Right lung (tissue), 10 donors: ENCODE measurements around the gene ANKRA2. TPM values are rescaled to one million over a fixed set of nuclear protein-coding genes. Genes with fewer than 3 reads are reported as not detected.

Experiments
- DNase-seq, 2 donors: peaks; one replicate each; pipeline ENCODE4 v3.0.0-alpha.2; 2013
- long read RNA-seq, 8 donors: transcript quantifications; one replicate each; lab custom pipeline, GENCODE V29; 2026
- polyA plus RNA-seq, 5 donors: library from polyadenylated mRNA; unstranded; fragments of 120-200 nt; gene quantifications; one replicate each; pipeline versions ENCODE4 v1.2.1 to v1.2.3, GENCODE V29; 2013; ENCODE audit warnings: inconsistent platforms in 1 of 5, low replicate concordance in 1 of 5; ENCODE audit not compliant: insufficient read length in 5 of 5, insufficient read depth in 1 of 5

Gene ANKRA2, protein sequence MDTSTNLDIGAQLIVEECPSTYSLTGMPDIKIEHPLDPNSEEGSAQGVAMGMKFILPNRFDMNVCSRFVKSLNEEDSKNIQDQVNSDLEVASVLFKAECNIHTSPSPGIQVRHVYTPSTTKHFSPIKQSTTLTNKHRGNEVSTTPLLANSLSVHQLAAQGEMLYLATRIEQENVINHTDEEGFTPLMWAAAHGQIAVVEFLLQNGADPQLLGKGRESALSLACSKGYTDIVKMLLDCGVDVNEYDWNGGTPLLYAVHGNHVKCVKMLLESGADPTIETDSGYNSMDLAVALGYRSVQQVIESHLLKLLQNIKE
- polyA plus RNA-seq: 100 to 1,000 TPM in 1 of 5 donors, 10 to 100 TPM in 4; 48.4 to 109 (median 70.6) TPM
- long read RNA-seq, donor 1, transcript ANKRA2-205 (2 exons, 573 nt): major isoform, 13 of 47 reads
- long read RNA-seq, donor 1, transcript ANKRA2-208 (4 exons, 1,298 nt): minor isoform, 5 of 47 reads
- long read RNA-seq, donor 1, transcript ANKRA2-206 (2 exons, 447 nt): minor isoform, 12 of 47 reads
- long read RNA-seq, donor 1, partial matches to known transcripts: 10 of 47 reads
- long read RNA-seq, donor 1, other reads (novel, unspliced or antisense): 0 of 47 reads
- long read RNA-seq, donor 2, transcript ANKRA2-205 (2 exons, 573 nt): minor isoform, 6 of 22 reads
- long read RNA-seq, donor 2, transcript ANKRA2-201 (9 exons, 2,063 nt): minor isoform, 6 of 22 reads
- long read RNA-seq, donor 2, transcript ANKRA2-206 (2 exons, 447 nt): major isoform, 7 of 22 reads
- long read RNA-seq, donor 2, partial matches to known transcripts: 0 of 22 reads
- long read RNA-seq, donor 2, other reads (novel, unspliced or antisense): 0 of 22 reads
- long read RNA-seq, donor 3, transcript ANKRA2-205 (2 exons, 573 nt): major isoform, 17 of 47 reads
- long read RNA-seq, donor 3, transcript ANKRA2-206 (2 exons, 447 nt): minor isoform, 6 of 47 reads
- long read RNA-seq, donor 3, partial matches to known transcripts: 17 of 47 reads
- long read RNA-seq, donor 3, other reads (novel, unspliced or antisense): 0 of 47 reads
- long read RNA-seq, donor 4, transcript ANKRA2-205 (2 exons, 573 nt): major isoform, 14 of 31 reads
- long read RNA-seq, donor 4, transcript ANKRA2-206 (2 exons, 447 nt): minor isoform, 8 of 31 reads
- long read RNA-seq, donor 4, partial matches to known transcripts: 0 of 31 reads
- long read RNA-seq, donor 4, other reads (novel, unspliced or antisense): 0 of 31 reads
- long read RNA-seq, donor 5, transcript ANKRA2-205 (2 exons, 573 nt): major isoform, 31 of 53 reads
- long read RNA-seq, donor 5, transcript ANKRA2-208 (4 exons, 1,298 nt): minor isoform, 6 of 53 reads
- long read RNA-seq, donor 5, transcript ANKRA2-207 (4 exons, 730 nt): minor isoform, 5 of 53 reads
- long read RNA-seq, donor 5, transcript ANKRA2-206 (2 exons, 447 nt): minor isoform, 8 of 53 reads
- long read RNA-seq, donor 5, partial matches to known transcripts: 0 of 53 reads
- long read RNA-seq, donor 5, other reads (novel, unspliced or antisense): 0 of 53 reads
- long read RNA-seq, donor 6, transcript ANKRA2-205 (2 exons, 573 nt): major isoform, 29 of 67 reads
- long read RNA-seq, donor 6, transcript ANKRA2-201 (9 exons, 2,063 nt): minor isoform, 5 of 67 reads
- long read RNA-seq, donor 6, transcript ANKRA2-206 (2 exons, 447 nt): minor isoform, 8 of 67 reads
- long read RNA-seq, donor 6, transcript ANKRA2-208 (4 exons, 1,298 nt): minor isoform, 10 of 67 reads
- long read RNA-seq, donor 6, partial matches to known transcripts: 10 of 67 reads
- long read RNA-seq, donor 6, other reads (novel, unspliced or antisense): 0 of 67 reads
- long read RNA-seq, donor 7, transcript ANKRA2-205 (2 exons, 573 nt): major isoform, 34 of 43 reads
- long read RNA-seq, donor 7, partial matches to known transcripts: 0 of 43 reads
- long read RNA-seq, donor 7, other reads (novel, unspliced or antisense): 0 of 43 reads
- long read RNA-seq, donor 8, transcript ANKRA2-205 (2 exons, 573 nt): major isoform, 9 of 13 reads
- long read RNA-seq, donor 8, partial matches to known transcripts: 0 of 13 reads
- long read RNA-seq, donor 8, other reads (novel, unspliced or antisense): 0 of 13 reads

DNA sequence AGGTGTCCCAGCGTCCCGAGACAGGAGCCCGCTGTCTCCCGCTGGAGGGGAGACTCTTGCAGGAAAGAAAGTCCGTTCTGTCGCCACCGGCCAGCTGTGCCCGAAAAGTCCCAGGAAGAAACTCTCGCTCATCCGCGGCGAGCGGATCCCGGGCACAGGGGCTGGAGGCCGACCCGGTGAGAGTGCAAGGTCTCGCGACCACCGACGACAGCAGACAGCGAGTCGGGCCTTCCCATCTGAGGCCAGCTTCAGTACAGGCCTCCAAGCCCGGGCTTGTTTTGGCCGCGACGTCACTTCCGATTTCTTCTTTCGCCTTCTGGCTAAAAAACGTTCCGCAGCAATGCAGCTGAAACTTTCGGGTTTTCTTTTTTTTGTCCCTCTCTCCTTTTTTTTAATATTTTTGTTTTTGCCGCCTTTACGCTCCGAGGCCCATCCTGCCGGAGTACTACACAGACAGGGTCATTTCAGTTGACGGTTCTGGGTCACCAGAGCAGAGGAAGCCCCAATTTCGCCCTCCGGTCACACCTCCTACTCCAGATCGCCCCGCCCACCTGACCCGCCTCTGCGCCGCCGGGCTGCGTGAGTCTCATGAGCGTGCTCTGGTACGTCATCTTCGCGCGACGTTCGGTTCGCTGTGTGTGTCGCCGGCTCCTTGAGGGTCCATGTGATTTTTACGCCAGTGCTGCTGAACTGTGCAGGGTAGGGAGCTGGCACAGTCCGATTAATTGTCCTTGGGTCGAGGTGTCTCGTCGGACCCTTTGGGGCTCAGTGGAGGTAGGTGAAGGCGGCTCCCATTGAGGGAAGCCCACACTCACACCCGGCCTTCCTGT lies at the start of gene ANKRA2, which contains the start of gene UTP15:
TSS of gene ANKRA2 (minus strand) at position 501 of the 830 bp plus-strand sequence. CDS start 2,758 bp downstream, outside the sequence.
TSS of gene UTP15 (plus strand) at position 605 of the 830 bp plus-strand sequence. CDS start 1,602 bp downstream, outside the sequence.
- DNase-seq: peak; percentile 98

DNA sequence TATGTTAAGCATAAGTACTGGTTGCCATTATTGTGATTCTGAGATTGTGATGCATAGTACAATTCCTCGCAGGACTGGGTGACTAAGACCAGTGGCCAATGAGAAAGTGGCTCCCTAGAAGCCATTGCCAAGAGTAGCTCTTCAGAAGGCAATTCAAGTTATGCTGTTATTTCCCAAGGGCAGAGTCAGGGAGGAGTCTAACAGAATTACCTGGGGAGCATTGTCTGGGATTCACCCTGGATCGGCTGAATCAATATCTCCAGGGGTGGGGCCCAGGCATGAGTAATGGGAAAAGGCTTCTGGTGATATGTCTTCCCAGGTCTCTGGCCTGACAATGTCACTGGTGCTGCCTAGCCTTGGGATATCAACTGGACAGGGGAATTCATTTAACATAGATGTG lies 49.6 kb upstream of the ANKRA2 start:
- DNase-seq: no peak

DNA sequence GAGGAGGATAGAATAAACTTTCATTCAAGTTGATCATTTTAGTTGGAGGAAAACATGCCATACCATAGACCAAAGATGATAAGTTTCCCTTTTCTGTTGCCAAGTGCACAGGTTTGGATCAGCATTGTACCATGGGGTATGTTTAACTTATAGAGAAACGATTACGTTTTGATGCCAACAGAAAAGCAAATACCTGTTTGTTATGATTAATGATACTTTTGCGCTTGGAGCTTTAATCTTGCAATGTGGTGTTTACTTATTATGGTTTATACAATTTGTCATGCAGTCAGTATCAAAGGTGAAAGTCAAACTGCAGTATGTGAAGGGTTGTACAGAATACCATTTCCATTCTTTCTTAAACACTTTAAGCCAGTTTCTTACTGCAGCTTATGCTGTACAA lies 47.4 kb upstream of the ANKRA2 start:
- DNase-seq: no peak

- DNase-seq: no peak
Observed at GRCh38 chr5:73607228-73607627, 41.8 kb upstream of the ANKRA2 start.

DNA sequence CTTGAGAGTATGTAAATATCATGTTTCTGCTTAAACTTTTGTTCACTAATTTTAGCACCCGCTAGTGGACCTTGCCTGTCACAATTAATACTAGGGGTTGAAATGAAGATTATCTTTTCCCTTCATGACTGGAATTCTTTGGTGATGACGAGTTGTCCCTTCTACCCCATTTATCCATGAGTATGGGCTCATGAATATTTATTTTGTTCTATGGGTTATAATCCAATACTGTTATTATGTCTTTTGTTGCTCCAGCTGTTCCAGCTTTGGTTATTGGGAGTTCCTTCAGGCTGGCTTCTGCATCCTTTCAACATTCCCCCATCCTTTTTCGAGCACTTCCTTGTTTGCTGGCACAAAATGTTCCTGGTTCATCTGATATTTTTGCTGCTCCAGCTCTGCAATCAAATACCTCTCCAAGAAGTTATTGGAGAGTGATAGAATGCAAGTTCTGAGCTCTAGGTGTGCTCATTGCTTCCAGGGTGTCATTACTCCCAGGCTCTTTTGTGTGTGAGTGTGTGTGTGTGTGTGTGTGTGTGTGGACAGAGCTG lies 40.8 kb upstream of the ANKRA2 start:
- DNase-seq: no peak

- no peak for DNase-seq
Observed at GRCh38 chr5:73605223-73606087, 40.0 kb upstream of the ANKRA2 start.

DNA sequence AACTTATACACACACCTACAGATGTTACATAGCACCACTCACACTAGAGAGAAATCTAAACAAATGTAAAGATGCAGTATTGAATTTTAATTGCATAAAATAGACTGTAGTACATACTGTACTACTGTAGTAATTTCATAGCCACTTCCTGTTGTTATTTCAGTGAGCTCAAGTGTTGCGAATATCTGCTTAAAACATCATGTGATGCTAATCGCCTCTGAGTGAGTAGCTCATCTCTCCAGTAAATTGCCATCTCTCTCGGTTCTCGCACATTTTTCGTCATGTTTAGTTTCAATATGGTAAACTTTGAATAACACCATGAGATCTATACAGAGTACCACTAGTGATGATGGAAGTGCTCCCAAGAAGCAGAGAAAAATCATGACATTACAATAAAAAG lies 38.6 kb upstream of the ANKRA2 start:
- DNase-seq: no peak

DNA sequence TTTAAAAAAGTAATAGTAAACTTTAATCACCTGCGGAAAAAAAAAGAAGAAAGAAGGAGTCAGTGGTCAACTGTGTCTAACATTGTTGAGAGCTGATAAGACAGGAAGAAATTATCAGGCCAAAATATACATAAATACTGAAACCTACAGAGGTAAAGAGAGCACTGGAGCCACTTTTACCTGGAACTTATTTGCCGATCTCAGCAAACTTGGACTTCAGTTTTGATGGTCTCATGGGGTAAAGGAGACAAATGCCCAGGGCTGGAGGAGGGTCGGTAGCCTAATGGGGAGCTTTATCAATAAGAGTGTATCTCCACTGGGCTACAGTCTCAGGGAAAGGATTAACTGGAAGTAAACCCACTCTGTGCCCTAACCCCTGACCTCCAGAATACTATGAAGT lies 33.9 kb upstream of the ANKRA2 start:
- DNase-seq: no peak

DNA sequence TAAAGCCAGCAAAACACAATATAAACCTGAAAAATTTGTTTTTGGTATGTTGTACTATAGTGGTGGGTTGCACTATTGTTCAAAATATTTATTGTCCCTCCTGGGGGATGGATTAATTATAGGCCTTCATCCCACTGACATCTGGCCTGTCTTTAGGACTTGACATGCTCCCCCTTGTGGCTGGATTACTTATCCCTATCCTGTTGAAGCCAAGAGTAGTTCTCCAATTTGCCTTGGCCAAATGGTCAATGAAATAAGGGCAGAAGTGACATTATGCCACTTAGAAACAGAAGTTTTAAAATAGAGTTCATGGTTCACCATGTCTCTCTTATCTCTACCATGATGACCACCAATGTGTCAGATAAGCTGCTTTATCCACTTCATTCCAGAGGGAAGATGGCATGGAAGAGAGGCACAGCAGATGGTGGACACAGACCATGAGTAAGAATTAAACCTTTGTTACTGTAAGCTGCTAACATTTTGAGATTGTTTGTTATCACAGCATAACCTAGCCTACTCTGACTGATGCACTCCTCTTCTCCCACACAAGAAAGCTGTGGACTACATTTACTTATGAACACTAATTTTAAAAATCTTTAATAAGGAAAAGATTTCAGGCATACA lies 31.4 kb upstream of the ANKRA2 start:
- no peak for DNase-seq

DNA sequence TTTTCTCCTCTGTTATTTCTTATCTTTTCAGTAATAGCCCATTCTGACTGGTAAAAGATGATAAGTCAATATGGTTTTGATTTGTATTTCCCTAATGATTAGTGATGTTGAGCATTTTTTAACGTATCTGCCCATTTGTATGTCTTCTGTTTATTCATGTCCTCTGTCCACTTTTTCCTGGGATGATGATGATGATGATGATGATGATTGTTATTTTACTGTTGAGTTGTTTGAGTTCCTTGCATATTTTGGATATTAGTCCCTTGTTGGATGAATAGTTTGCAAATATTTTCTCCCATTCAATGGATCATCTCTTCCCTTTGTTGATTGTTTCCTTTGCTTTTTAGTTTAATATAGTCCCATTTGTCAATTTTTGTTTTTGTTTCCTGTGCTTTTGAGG lies 27.1 kb upstream of the ANKRA2 start:
- no peak for DNase-seq

GRCh38 chr5:73591698-73592501 lies 26.5 kb upstream of the ANKRA2 start:
- no peak for DNase-seq

GRCh38 chr5:73591102-73591695 lies 25.8 kb upstream of the ANKRA2 start:
- DNase-seq: peak; percentile 42 to 58

DNA sequence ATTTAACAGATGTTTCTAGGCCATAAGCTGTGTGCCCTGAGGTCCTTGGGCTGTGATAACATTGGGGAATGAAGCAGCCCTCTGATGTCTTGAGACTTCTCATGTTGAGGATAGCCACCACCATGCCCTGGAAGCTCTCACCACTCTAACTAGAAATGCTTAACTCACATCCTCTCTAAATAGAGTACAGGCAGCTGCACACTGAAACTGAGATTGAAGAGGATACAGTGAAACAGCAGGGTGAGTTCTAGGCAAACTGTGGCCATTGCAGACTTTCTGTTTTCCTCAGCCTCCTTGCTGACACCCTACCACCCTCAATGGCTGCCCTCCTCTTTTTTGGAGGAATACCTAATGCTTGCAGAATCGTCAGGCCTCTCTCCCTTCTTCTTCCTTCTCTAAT lies 22.5 kb upstream of the ANKRA2 start:
- no peak for DNase-seq

DNA sequence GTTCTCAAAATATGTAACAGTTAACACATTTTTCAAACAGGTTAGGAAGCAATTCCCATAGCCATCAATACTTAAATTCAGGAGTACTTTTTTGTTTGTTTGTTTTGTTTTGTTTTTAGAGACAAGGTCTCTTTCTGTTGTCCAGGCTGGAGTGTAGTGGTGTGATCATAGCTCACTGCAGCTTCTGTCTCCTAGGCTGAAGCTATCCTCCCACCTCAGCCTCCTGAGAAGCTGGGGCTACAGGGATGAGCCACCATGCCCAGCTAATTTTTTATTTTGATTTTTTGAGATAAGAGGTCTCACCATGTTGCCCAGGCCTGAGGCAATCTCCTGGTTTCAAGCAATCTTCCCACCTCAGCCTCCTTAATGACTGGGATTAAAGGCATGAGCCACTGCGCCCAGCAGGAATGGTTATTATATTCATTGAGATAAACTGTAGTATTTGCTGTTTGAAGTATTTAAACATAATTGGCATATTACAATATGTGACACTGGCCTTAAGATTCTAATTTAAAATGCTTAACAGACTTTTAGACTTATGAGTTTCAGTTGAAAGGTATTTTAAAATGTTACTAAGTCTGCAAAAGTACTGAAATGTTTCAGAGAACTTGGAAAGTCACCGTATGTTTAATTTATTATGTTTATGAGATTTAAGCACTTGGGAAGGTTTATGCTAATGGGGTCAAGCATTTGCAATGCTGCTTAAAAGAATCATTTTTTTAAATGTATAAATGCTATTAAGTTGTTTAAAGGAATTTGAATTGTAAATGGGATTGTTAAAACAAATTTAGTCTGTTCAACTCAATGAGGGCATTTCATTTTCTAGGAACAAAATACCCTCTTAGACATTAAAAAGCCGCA lies 17.1 kb upstream of the ANKRA2 start:
- DNase-seq: no peak
